Ramos (cell line): ENCODE measurements around the gene FAM177A1.
"Not testable (repeated sequence)": the region's sequence is repeated elsewhere in the genome, so short reads cannot be mapped to it uniquely, and the experiment has no call there.

Experiments
- in situ Hi-C: fragments of 300-500 bp; cut with MboI; formaldehyde crosslinking; loops from one replicate; pipeline ENCODE4 v1.14.3; 2022; ENCODE audit warnings: low sequenced_read_pairs; ENCODE audit not compliant: unreplicated experiment

FAM177A1 gene

GRCh38 chr14:35051796-35052195 lies 5.7 kb downstream of the FAM177A1 start:
- in situ Hi-C loops: no loop called here

- in situ Hi-C loops: no loop called here
These were observed 6.6 kb downstream of the FAM177A1 start for GRCh38 chr14:35052637-35053036.

GRCh38 chr14:35061113-35061791 lies 15.2 kb downstream of the FAM177A1 start:
- in situ Hi-C loops: not testable (repeated sequence)

GRCh38 chr14:35065731-35066130 lies 19.7 kb downstream of the FAM177A1 start:
- in situ Hi-C loops: not testable (repeated sequence)

GRCh38 chr14:35068238-35069012 lies 22.4 kb downstream of the FAM177A1 start:
- in situ Hi-C loops: no loop called here

GRCh38 chr14:35072226-35072625 lies 26.2 kb downstream of the FAM177A1 start:
- in situ Hi-C loops: no loop called here

DNA sequence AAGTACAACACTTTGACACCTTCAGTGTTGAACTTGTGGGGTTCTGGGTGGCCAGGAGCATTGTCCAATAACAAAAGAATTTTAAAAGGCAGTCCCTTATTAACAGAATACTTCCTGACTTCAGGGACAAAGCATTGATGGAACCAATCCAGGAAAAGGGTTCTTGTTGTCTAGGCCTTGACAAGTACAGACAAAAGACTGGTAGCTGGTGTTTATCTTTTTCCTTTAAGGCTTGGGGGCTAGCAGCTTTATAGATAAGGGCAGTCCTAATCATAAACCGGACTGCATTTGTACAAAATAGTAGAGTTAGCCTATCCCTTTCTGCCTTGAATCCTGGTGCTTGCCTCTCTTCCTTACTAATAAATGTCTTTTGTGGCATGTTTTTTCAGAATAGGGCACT lies 27.4 kb downstream of the FAM177A1 start:
- in situ Hi-C loops: no loop called here

DNA sequence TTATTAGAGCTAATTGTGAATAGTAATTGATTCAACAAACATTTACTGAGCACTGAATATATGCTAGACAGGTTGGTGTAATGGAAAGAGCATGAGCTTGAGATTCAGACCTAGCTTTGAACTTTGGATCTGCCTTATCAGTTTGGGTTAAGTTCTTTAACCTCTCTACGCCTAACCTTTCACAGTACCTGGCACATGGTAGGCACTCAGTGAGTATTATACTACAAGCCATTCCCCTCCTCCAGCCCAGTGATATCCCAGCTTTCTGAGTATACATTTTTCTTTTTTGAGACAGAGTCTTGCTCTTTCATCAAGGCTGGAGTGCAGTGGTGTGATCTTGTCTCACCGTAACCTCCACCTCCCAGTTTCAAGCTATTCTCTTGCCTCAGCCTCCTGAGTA lies 32.0 kb downstream of the FAM177A1 start:
- in situ Hi-C loops: no loop called here

- in situ Hi-C loops: no loop called here
These were observed 33.7 kb downstream of the FAM177A1 start for GRCh38 chr14:35079742-35080141.

- in situ Hi-C loops: no loop called here
These were observed 37.6 kb downstream of the FAM177A1 start for GRCh38 chr14:35083530-35084150.

DNA sequence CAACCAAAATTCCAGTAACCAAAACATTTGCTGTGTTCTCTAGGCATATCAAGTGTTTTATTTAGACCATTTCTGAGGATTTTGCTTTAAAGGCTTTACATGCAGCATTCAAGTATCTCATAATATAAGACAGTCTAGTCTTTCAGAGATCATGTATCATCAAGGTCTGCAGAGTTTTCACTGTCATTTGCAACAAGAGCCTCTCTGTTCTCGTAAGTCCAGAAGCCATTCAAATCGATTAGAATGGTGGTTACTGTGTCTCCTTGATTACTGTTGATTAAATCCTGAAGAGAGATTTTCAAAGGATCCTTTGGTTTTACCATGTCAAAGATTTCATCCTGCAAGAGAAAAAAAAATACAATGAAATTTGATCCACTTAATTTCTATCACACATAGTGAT lies 39.4 kb downstream of the FAM177A1 start:
- in situ Hi-C loops: no loop called here

- in situ Hi-C loops: no loop called here
These were observed 42.4 kb downstream of the FAM177A1 start for GRCh38 chr14:35088514-35088913.

DNA sequence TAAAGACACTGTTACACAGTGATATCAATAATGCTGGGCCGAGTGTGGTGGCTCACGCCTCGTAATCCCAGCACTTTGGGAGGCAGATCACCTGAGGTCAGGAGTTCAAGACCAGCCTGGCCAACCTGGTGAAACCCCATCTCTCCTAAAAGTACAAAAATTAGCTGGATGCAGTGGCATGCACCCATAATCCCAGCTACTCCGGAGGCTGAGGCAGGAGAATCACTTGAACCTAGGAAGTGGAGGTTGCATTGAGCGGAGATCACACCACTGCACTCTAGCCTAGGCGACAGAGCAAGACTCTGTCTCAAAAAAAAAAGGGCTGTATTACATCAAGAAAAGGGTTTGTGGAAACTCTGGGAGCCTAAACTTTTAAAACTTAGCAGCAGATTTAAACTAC lies 48.6 kb downstream of the FAM177A1 start:
- in situ Hi-C loops: not testable (repeated sequence)

DNA sequence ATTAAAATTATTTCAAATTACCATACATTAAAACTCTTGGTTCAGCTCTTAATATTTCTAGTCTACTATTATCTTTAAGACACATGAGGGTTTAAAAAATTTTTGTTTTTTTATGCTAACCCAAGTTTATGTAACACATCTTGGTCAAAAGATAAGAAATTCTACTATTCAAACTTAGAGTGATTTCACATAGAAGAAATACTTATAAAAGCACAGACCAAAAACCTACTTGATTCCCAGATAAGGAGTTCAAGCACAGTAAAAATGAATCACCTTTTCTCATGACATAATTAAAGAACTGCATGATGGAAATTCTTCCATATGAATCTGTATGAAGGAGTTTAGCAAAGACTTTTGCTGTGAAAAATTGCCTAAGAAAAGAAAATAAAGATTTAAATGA lies 61.8 kb downstream of the FAM177A1 start:
- in situ Hi-C loops: no loop called here

DNA sequence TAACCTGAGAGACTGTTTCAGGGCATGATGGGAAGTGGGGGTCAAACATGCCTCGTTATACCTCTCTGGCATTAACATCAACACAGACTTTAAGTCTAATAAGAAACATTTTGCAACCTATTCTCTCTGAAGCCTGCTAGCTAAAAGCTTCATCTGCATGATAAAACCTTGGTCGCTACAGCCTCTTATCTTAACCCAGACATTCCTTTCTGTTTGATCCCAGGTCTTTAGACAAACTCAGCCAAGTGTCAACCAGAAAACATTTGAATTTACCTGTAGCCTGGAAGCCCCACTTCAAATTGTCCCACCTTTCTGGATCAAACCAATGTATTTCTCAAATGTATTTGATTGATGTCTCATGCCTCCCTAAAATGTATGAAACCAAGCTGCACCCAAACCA lies 66.6 kb downstream of the FAM177A1 start:
- in situ Hi-C loops: no loop called here

DNA sequence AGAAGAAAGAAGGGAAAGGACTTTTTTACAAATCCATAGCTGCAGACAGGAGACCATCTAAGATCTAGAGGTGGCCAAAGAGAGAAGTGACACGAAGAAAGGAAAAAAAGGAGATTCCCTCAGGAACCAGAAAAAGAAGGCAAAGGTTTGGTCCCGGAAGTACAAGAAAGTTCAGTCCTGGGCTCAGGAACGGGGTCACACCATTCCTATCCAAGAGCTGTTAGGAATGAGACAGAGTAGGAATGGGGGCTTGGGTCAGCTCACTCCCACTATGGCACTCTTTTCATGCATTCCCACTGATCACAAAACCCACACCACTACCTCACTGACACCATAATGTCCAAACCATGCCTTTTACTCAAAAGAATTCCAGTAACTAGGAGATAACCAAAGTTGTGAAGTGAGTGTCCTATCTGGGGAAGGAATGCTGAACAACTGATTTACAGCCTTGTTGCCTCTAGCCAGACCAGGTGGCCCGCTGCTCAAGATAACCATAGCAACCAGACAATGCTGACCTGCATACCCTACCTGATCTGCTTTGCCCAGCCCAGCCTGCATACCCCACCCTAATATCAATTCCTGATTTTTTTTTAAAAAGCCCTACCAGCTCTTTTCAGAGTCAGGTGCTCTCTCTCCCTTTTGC lies 67.4 kb downstream of the FAM177A1 start:
- in situ Hi-C loops: no loop called here

- in situ Hi-C loops: no loop called here
These were observed 68.0 kb downstream of the FAM177A1 start for GRCh38 chr14:35114036-35114435.

- in situ Hi-C loops: no loop called here
These were observed 70.2 kb downstream of the FAM177A1 start for GRCh38 chr14:35116242-35116641.

GRCh38 chr14:35117112-35117511 lies 71.0 kb downstream of the FAM177A1 start:
- in situ Hi-C loops: no loop called here

DNA sequence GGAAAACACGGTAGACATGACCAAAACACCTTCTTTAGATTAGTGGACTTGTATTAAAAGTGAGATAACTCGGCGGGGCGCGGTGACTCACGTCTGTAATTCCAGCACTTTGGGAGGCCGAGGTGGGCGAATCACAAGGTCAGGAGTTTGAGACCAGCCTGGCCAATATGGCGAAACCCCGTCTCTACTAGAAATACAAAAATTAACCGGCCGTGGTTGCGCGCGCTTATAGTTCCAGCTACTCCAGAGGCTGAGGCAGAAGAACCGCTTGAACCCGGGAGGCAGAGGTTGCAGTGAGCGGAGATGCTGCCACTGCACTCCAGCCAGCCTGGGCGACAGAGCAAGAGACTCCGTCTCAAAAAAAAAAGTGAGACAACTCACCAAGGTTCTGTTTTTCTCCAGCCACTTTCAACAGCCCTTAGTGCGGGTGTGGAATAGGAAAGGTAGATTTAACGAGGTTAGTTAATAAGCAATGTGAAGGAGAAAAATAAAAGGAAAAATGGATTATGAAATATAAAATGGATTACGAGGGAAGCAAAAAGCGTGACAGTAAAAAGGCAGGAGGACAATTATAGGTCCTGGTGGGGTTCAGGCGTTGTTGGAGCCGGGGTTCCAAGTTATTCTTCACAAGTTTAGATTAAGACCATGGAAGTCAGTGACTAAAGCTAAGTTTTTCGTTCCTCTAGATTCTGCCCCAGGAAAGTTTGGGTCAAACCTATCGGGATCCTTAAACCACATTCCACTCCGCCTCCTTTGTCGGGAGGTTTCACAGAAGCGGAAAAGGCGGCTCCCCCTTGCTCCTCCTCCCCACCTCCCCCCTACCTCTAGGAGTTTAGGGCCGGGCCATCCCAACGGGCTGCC lies 75.2 kb downstream of the FAM177A1 start:
- in situ Hi-C loops: no loop called here
